B cell (primary cell): ENCODE data around the gene RPTOR. TPM values are rescaled to one million over a fixed set of nuclear protein-coding genes. Genes with fewer than 3 reads are reported as not detected.
"Not testable (repeated sequence)": the region's sequence is repeated elsewhere in the genome, so short reads cannot be mapped to it uniquely, and the experiment has no call there.

Experiments used
- ATAC-seq: fragments of 200-7000 bp; cut with Tn5 transposase; one replicate; pipeline ENCODE4 v1.10.0; 2021; ENCODE audit warnings: low read depth, mild to moderate bottlenecking, moderate number of reproducible peaks, moderate library complexity
- CTCF ChIA-PET: fragments of 350-600 bp; sonication (Branson Sonifier 250); formaldehyde crosslinking; loops from one replicate; lab custom pipeline; 2021; ENCODE audit warnings: antibody characterized with exemption, inconsistent platforms; lab: Charles Lee
- POLR2A ChIA-PET: fragments of 350-600 bp; sonication (Branson Sonifier 250); formaldehyde crosslinking; loops from one replicate; lab custom pipeline; 2021; ENCODE audit warnings: antibody characterized with exemption; lab: Charles Lee
- DNase-seq: peaks from one replicate; pipeline ENCODE4 v3.0.0; 2013
- H2AFZ ChIP-seq: 2 replicates; pipeline ENCODE4 v1.6.1; 2012; ENCODE audit warnings: mild to moderate bottlenecking, low read depth, low read length; ENCODE audit not compliant: insufficient read depth, poor library complexity, severe bottlenecking
- H3K27ac ChIP-seq, 2 donors: 1 replicate in 1 of 2; 2 replicates in 1 of 2; pipeline ENCODE4 v1.5.1; 2012 to 2013; ENCODE audit warnings: low read length in 2 of 2, mild to moderate bottlenecking in 2 of 2, moderate library complexity in 1 of 2
- H3K27me3 ChIP-seq, 4 experiments: fragments of 200-600 bp in 1 of 4; sonication (generic) in 1 of 4; replicated peaks in 1 of 4; 1 replicate in 2 of 4; 2 replicates in 2 of 4; pipeline versions ENCODE4 v1.6.1 to v1.7.0; 2013 to 2016; ENCODE audit warnings: low read length in 3 of 4, mild to moderate bottlenecking in 2 of 4, mixed read lengths in 1 of 4, moderate library complexity in 1 of 4; ENCODE audit not compliant: insufficient read depth in 4 of 4, control insufficient read depth in 3 of 4; ENCODE audit errors: control extremely low read depth in 1 of 4
- H3K36me3 ChIP-seq, 2 experiments: replicated peaks in 1 of 2; 1 replicate in 1 of 2; 2 replicates in 1 of 2; pipeline versions ENCODE4 v1.6.1 to v1.7.1; 2013; ENCODE audit warnings: low read length in 1 of 2; ENCODE audit not compliant: insufficient read depth in 2 of 2, control insufficient read depth in 1 of 2; ENCODE audit errors: control extremely low read depth in 1 of 2, extremely low read depth in 1 of 2
- H3K4me1 ChIP-seq, 2 donors: fragments of 200-600 bp in 1 of 2; sonication (generic) in 1 of 2; 1 replicate in 1 of 2; 2 replicates in 1 of 2; pipeline versions ENCODE4 v1.5.1 to v1.6.1; 2013 to 2017; ENCODE audit warnings: low read length in 2 of 2; ENCODE audit not compliant: control insufficient read depth in 2 of 2, insufficient read depth in 2 of 2
- H3K4me2 ChIP-seq: replicated peaks from 2 replicates; pipeline ENCODE3; 2012; ENCODE audit warnings: mild to moderate bottlenecking, low read depth, low read length; ENCODE audit not compliant: poor library complexity, severe bottlenecking
- H3K4me3 ChIP-seq, 5 experiments: fragments of 200-600 bp in 1 of 5; sonication (generic) in 1 of 5; 1 replicate in 3 of 5; 2 replicates in 2 of 5; pipeline versions ENCODE4 v1.5.1 to v1.7.0; 2011 to 2016; ENCODE audit warnings: low read length in 4 of 5, mild to moderate bottlenecking in 4 of 5, low read depth in 2 of 5, control low read depth in 1 of 5, moderate library complexity in 1 of 5; ENCODE audit not compliant: insufficient read depth in 1 of 5; ENCODE audit errors: control extremely low read depth in 1 of 5, extremely low read depth in 1 of 5
- H3K79me2 ChIP-seq: fragments of 200-600 bp; sonication (generic); one replicate; pipeline ENCODE4 v1.6.0; 2016; ENCODE audit warnings: low read length; ENCODE audit not compliant: control insufficient read depth, insufficient read depth
- H3K9ac ChIP-seq: fragments of 200-600 bp; sonication (generic); 2 replicates; pipeline ENCODE4 v1.6.1; 2017; ENCODE audit warnings: mild to moderate bottlenecking, low read length, moderate library complexity
- H3K9me3 ChIP-seq, 3 donors: one replicate each; pipeline versions ENCODE4 v1.6.1 to v1.7.1; 2013; ENCODE audit warnings: low read length in 2 of 3; ENCODE audit not compliant: control insufficient read depth in 2 of 3, insufficient read depth in 1 of 3; ENCODE audit errors: control extremely low read depth in 1 of 3
- H4K20me1 ChIP-seq: 2 replicates; pipeline ENCODE4 v1.6.0; 2012; ENCODE audit warnings: mild to moderate bottlenecking, low read length; ENCODE audit not compliant: insufficient read depth, control insufficient read depth, poor library complexity, severe bottlenecking
- H3K27ac Mint-ChIP-seq: one replicate; pipeline ENCODE4 v1.8.0; 2021; ENCODE audit warnings: mixed read lengths
- H3K27me3 Mint-ChIP-seq: one replicate; pipeline ENCODE4 v1.8.0; 2021; ENCODE audit warnings: mixed read lengths
- H3K4me1 Mint-ChIP-seq: one replicate; pipeline ENCODE4 v1.8.0; 2021; ENCODE audit warnings: mixed read lengths
- H3K4me3 Mint-ChIP-seq: one replicate; pipeline ENCODE4 v1.8.0; 2021; ENCODE audit warnings: mixed read lengths
- H3K9me3 Mint-ChIP-seq: one replicate; pipeline ENCODE4 v1.8.0; 2022; ENCODE audit warnings: mixed read lengths; ENCODE audit not compliant: insufficient read depth
- EZH2 ChIP-seq: IDR thresholded peaks from 2 replicates; pipeline ENCODE4 v1.6.1; 2012; ENCODE audit warnings: borderline replicate concordance, low read depth, mild to moderate bottlenecking, moderate library complexity, low read length; ENCODE audit not compliant: insufficient read depth, poor library complexity, severe bottlenecking
- WGBS: methylation state at CpG from one replicate; pipeline ENCODE4 v1.1.5; 2013; ENCODE audit warnings: missing lambda C conversion rate; ENCODE audit not compliant: insufficient coverage; 5-methylcytosine and 5-hydroxymethylcytosine counted together
- intact Hi-C: fragments of 100-400 bp; cut with micrococcal nuclease; formaldehyde crosslinking; loops from one replicate; pipeline ENCODE4 v1.10.0; 2022
- polyA plus RNA-seq: library from polyadenylated mRNA; depleted of rRNA; stranded (reverse); fragments of >200 nt; gene quantifications from 2 replicates; pipeline ENCODE4 v1.2.3, GENCODE V29; 2012
- total RNA-seq, 2 donors: library from RNA; stranded (reverse); fragments of 120-200 nt in 1 of 2; gene quantifications; 1 replicate in 1 of 2; 2 replicates in 1 of 2; pipeline versions ENCODE4 v1.2.3 to v1.2.4, GENCODE V29; 2013 to 2022
- TF ChIP-seq, protein P1 (sequence below): fragments of 200-600 bp; IDR thresholded peaks from one replicate; pipeline ENCODE4 v1.8.0; 2022; ENCODE audit warnings: antibody characterized with exemption, mild to moderate bottlenecking

The RPTOR gene
- total and polyA plus RNA-seq, 2 donors (not counting 1 experiment from before 2014, with no cell fraction given), result 13.4 to 58.8 TPM

DNA sequence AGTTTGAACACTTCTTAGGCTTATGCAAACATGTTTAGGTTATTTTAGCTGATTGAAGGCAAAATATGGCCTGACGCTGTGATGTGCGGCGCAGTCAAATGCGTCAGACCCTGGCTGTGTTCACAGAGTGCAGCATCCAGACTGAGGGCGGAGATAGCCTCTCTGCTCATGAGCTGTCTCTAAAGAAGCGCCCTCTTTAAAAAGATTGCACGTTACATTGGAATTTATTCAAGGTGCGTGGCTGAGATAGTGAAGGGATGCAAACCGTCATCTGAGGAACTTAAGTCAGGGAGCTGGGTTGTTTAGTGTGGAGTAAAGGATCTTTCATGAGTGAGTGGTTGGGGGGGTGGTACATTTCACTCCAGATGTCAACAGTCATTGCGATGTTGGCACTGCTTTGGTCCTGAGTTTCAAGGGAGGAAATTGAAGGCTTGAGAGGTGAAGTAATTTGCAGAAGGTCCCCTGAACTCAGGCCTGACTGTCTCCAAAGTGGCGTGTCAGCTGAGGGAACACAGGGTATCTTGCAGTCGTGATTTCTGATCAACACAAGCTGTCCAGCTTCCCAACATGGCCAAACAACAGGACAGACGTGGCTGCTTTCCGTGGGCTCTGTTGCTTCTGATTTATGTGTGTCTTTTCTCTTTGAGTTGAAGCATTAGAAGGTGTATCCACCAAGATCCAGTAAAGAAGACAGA, 33.4 kb downstream of the RPTOR start:
- H3K4me1 Mint-ChIP-seq, result peaks cover 6% of the 10 kb centered on the region
- CTCF ChIA-PET, result interaction anchor here (0.7 to 6.1 kb wide), 4 partner anchors 152 to 294 kb away, joined by 3 to 75 read pairs (median 3); no protein-coding TSS in a partner anchor

DNA sequence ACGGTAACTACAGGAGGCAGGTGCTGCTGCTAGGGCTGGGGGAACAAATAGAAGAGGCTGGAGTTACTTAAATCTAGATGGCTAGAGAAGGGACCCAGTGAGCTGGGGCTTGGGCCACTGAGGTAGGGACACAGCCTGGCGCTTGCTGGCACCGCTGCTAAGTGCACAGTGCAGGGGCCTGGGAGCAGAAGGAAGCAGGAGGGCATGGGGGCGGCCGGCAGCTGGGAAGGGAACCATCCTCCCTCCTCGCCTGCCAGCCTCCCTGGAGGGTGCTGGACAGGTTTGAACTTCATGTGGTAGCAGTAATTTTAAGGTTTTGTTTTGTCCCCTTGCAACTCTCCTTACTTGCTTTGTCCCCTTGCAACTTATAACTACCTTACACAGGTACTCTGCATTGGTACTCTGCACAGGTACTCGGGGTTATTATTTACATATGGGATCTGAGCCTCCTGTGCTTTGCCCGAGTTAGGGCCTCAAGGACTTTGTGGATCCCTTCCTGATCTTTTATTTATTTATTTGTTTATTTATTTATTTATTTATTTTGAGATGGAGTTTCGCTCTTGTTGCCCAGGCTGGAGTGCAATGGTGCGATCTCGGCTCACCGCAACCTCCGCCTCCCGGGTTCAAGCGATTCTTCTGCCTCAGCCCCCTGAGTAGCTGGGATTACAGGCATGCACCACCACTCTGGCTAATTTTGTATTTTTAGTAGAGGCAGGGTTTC, 34.2 kb downstream of the RPTOR start:
- Histone ChIP-seq H4K20me1 (peaks cover 58% of the 10 kb centered on the region), H3K79me2 (peaks cover 81% of the 10 kb centered on the region)
- H3K4me1 ChIP-seq, H3K4me3 ChIP-seq, H3K27me3 Mint-ChIP-seq, H3K27ac Mint-ChIP-seq, H3K4me2 ChIP-seq, H3K27me3 ChIP-seq, H3K9ac ChIP-seq, H3K9me3 ChIP-seq, ATAC-seq, H3K27ac ChIP-seq, H3K4me1 Mint-ChIP-seq, POLR2A ChIA-PET, H2AFZ ChIP-seq, H3K36me3 ChIP-seq, H3K9me3 Mint-ChIP-seq, H3K4me3 Mint-ChIP-seq, DNase-seq: not testable (repeated sequence)
- WGBS, result 97% methylated on average over 5 of the region's 15 CpGs
- intact Hi-C loops, result loop anchor here (5.0 kb wide), 1 partner anchor 403 kb away; no protein-coding TSS in a partner anchor
- CTCF ChIA-PET, result interaction anchor here (6.1 kb wide), 1 partner anchor 153 kb away, joined by 75 read pairs; no protein-coding TSS in a partner anchor

More for the DNA sequence above, 33.4 kb downstream of the RPTOR start:
- H2AFZ ChIP-seq, result no peak overlapping the region
- peaks cover 50% of the 10 kb centered on the region for H4K20me1 ChIP-seq
- TF ChIP-seq, protein P1, sequence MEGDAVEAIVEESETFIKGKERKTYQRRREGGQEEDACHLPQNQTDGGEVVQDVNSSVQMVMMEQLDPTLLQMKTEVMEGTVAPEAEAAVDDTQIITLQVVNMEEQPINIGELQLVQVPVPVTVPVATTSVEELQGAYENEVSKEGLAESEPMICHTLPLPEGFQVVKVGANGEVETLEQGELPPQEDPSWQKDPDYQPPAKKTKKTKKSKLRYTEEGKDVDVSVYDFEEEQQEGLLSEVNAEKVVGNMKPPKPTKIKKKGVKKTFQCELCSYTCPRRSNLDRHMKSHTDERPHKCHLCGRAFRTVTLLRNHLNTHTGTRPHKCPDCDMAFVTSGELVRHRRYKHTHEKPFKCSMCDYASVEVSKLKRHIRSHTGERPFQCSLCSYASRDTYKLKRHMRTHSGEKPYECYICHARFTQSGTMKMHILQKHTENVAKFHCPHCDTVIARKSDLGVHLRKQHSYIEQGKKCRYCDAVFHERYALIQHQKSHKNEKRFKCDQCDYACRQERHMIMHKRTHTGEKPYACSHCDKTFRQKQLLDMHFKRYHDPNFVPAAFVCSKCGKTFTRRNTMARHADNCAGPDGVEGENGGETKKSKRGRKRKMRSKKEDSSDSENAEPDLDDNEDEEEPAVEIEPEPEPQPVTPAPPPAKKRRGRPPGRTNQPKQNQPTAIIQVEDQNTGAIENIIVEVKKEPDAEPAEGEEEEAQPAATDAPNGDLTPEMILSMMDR, result no peak
- TF ChIP-seq EZH2, result no peak
- DNase-seq, result no peak
- no peaks in the 10 kb centered on the region for H3K9me3 ChIP-seq
- no peaks in the 10 kb centered on the region for H3K27me3 ChIP-seq
- ATAC-seq, result no peak
- Mint-ChIP-seq H3K27ac (no peak overlapping the region), H3K4me3 (no peak overlapping the region), H3K27me3 (no peaks in the 10 kb centered on the region), H3K9me3 (no peaks in the 10 kb centered on the region)
- H3K4me1 ChIP-seq, result no peaks in the 10 kb centered on the region
- WGBS, result 98% methylated on average over 11 of the region's 14 CpGs
- H3K27ac ChIP-seq, result no peak overlapping the region
- peaks cover 0 to 4% of the 10 kb centered on the region in 2 experiments for H3K36me3 ChIP-seq
- no peak overlapping the region for H3K4me3 ChIP-seq
- POLR2A ChIA-PET, result no interaction called here
- H3K4me2 ChIP-seq, result no peak overlapping the region
- no peak overlapping the region for H3K9ac ChIP-seq
- H3K79me2 ChIP-seq, result peaks cover 73% of the 10 kb centered on the region
- intact Hi-C loops, result loop anchor here (5.0 kb wide), 1 partner anchor 404 kb away; no protein-coding TSS in a partner anchor
